ENCODE results near the gene RABEP2.
"Not testable (repeated sequence)": the region's sequence is repeated elsewhere in the genome, so short reads cannot be mapped to it uniquely, and the experiment has no call there.

The RABEP2 gene

GRCh38 chr16:28876973-28877654 is 47.9 kb downstream of the RABEP2 start:
- peak; percentile 59 for DNase-seq

GRCh38 chr16:28876019-28876659 is 48.9 kb downstream of the RABEP2 start:
- DNase-seq: no peak

- peak; percentile 73 for DNase-seq
Observed at GRCh38 chr16:28875134-28876018, 49.7 kb downstream of the RABEP2 start.

- no peak for DNase-seq
Observed at GRCh38 chr16:28874406-28874805, 50.6 kb downstream of the RABEP2 start.

GRCh38 chr16:28873543-28874201 is 51.4 kb downstream of the RABEP2 start:
- no peak for DNase-seq

GRCh38 chr16:28872952-28873351 is 52.1 kb downstream of the RABEP2 start:
- no peak for DNase-seq

- no peak for DNase-seq
Observed at GRCh38 chr16:28869201-28869600, 55.8 kb downstream of the RABEP2 start.

GRCh38 chr16:28867646-28868045 is 57.4 kb downstream of the RABEP2 start:
- DNase-seq: not testable (repeated sequence)

GRCh38 chr16:28867241-28867640 is 57.8 kb downstream of the RABEP2 start:
- DNase-seq: no peak

- DNase-seq: no peak
Observed at GRCh38 chr16:28866454-28866804, 58.6 kb downstream of the RABEP2 start.

GRCh38 chr16:28865722-28866453 is 59.1 kb downstream of the RABEP2 start:
- no peak for DNase-seq

GRCh38 chr16:28865001-28865688 is 59.9 kb downstream of the RABEP2 start:
- no peak for DNase-seq

- DNase-seq: peak; percentile 71
Observed at GRCh38 chr16:28863929-28864793, 60.9 kb downstream of the RABEP2 start.

- no peak for DNase-seq
Observed at GRCh38 chr16:28859326-28859725, 65.7 kb downstream of the RABEP2 start.

- no peak for DNase-seq
Observed at GRCh38 chr16:28858421-28858820, 66.6 kb downstream of the RABEP2 start.
